Neural progenitor cell (in vitro differentiated cells): ENCODE data around the gene SPACA6.

Experiments
- EZH2 ChIP-seq: fragments of 200-600 bp; sonication (generic); IDR thresholded peaks from 2 replicates; pipeline ENCODE4 v1.6.1; 2017; ENCODE audit warnings: antibody characterized with exemption, mild to moderate bottlenecking, moderate library complexity
- TF ChIP-seq, protein P1 (sequence below): fragments of 200-600 bp; sonication (generic); IDR thresholded peaks from 2 replicates; pipeline ENCODE4 v1.5.1; 2017; ENCODE audit warnings: antibody characterized with exemption, mild to moderate bottlenecking

DNA sequence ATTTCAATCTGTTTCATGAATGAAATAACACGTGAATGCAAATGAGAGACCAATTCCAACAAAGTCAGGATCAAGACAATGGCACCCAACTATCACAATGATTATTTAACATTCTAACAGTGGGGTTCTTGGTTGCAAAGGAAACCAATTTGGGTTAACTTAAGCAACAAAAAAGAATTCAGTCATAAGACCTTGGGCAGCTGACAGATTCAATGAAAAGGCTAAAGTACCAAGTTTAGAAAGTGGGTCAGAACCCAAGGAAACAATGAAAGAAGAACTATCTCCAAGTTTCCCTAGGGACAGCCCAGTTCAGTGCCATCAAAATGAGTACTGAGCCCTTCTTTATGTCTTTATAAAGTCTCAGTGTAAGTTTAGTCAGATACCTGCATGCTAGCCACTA lies 29.0 kb upstream of the SPACA6 start:
- TF ChIP-seq, protein P1, sequence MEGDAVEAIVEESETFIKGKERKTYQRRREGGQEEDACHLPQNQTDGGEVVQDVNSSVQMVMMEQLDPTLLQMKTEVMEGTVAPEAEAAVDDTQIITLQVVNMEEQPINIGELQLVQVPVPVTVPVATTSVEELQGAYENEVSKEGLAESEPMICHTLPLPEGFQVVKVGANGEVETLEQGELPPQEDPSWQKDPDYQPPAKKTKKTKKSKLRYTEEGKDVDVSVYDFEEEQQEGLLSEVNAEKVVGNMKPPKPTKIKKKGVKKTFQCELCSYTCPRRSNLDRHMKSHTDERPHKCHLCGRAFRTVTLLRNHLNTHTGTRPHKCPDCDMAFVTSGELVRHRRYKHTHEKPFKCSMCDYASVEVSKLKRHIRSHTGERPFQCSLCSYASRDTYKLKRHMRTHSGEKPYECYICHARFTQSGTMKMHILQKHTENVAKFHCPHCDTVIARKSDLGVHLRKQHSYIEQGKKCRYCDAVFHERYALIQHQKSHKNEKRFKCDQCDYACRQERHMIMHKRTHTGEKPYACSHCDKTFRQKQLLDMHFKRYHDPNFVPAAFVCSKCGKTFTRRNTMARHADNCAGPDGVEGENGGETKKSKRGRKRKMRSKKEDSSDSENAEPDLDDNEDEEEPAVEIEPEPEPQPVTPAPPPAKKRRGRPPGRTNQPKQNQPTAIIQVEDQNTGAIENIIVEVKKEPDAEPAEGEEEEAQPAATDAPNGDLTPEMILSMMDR = no peak
- no peak for TF ChIP-seq EZH2
